ENCODE measurements around the gene BTN3A1.

The BTN3A1 gene

DNA sequence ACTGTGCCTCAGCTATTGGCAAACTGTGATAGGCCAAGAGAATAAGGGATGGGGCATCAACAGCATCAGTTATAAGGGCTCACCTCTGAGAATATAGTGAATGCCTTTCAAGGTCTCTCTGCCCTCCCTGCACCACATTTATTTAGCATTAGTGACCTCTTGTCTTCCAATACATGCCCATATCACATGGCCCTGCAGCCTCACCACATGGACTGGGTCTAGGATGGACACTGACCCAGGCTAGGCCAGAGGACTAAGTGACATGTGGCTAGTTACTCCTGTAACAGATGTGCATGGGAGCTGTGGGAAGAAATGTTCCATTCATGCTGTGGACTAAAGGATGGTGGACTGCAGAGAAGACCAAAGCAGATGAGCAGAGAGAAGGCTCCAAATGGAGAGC, 22.3 kb upstream of the BTN3A1 start:
- DNase-seq: no peak

DNA sequence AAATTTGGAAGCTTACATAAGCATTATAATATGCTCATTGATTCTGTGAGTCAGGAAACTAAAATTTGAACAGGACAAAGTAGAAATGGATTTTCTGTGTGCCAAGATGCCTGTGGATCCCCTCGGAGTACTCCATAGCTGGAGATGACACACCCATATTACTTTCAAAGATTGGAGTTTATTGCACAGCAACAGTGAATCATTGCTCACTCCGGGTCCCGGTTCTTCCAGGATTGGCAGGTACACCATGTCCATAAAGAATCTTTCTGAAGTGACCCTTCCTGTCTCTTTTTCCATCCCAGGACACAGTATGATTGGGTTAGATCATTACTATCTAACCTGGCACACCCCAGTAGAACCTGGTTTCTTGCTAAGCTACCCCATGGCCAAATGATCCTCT, 21.8 kb upstream of the BTN3A1 start:
- no peak for DNase-seq

DNA sequence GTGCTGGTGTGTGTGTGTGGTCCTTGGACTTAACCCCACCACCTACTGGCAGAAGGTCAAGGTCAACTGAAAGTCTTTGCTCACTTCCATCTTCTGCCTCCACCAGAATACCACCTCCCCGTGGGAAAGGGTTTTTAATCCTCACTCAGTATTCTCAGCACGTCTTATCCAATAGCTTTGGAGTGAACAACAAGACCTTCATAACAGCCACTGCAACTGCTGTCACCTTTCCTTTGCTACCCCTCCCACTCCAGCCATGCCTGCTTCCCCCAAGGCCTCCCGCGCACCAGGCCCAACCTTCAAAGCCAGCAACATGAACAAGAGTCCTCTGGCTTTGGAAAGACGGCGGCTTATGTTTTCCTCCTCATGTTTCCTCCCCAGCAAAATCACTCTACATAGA, 20.0 kb upstream of the BTN3A1 start:
- DNase-seq: no peak

DNA sequence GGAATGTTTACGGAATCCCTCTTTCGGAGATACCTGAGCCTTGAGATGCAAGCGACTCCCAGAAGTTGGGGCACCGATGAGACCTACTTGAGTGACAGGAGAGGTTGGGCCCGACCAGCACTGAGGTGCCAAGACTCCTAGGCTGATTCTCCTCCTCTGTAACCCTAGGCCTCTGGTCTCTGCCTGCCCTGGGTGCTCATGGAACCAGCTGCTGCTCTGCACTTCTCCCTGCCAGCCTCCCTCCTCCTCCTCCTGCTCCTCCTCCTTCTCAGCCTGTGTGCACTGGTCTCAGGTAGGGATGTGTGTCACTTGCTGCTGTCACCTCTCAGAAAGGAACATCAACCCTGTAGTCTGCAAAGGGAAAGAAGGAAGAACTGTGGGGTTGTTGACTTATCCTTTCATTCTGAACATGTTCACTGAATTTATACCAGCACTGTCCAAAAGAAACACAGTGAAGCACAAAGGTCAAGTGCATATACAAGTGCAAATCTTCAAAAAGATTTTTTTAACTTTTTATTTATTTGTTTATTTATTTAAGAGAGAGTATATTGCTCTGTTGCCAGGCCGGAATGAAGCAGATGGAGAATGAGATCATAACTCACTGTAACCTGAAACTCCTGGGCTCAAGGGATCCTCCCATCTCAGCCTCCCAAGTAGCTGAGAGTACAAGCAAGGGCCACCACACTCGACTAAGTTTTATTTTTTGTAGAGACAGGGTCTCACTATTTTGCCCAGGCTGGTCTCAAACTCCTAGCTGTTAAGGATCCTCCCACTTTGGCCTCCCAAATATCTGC, 18.3 kb upstream of the BTN3A1 start:
- DNase-seq: no peak

DNA sequence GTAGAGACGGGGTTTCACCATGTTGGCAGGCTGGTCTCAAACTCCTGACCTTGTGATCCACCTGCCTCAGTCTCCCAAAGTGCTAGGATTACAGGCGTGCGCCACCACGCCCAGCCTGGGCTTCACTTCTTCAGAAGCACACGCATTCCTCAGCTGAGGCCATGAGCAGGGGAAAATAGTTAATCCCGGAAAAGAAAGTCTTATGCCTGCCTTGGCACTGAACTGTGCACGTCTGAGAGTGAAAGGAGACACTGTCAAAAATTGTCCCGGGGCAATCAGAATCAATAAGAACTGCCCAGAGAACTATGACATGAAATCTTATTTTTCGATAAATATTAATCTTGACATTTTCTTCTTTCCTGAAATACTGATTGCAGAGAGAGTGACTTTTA, 16.3 kb upstream of the BTN3A1 start:
- no peak for DNase-seq

DNA sequence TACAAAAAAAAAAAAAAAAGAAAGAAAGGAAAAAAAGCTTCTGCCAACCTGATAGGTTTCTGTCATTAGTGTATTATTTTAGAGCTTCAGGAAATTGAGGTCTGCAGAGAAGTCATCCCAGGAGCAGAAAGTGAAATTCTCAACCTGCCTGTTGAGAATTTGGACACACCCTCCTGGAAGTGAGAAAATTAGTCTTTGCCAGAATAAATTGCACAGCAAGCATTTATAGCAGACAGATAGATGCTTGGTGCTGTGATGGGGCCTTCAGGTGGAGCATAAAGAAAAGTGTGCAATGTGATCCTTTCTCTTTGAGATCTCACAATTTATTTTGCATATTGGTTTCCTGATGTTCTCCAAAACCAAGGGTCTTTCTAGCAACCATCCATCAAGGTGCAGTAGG, 14.5 kb upstream of the BTN3A1 start:
- no peak for DNase-seq

DNA sequence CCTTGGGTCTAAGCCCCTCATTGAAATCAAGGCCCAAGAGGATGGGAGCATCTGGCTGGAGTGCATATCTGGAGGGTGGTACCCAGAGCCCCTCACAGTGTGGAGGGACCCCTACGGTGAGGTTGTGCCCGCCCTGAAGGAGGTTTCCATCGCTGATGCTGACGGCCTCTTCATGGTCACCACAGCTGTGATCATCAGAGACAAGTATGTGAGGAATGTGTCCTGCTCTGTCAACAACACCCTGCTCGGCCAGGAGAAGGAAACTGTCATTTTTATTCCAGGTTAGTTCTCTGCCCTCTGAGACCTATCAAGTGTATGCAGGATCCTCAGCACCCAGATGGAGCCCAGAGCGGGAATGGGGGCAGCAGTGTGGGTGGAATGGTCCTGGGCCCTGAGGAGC, 14.1 kb upstream of the BTN3A1 start:
- DNase-seq: no peak

DNA sequence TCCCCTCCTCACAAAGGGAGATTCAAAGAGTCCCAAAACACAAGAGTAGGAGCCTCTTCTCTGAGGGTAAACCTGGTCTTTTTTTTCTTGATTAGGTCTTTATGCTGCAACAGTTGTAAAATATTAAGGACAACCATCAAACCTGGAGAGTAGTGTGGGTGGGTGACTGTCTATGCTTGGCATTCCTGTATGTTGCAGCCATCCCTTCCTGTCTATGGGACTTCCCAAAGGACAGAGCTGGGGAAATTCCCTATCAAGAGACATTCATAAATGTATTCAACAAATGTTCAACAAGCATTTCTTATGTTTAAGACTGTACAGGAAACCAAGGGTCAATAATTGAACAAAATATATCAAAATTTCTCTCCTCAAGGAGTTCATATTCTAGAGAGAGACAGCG, 13.6 kb upstream of the BTN3A1 start:
- no peak for DNase-seq

DNA sequence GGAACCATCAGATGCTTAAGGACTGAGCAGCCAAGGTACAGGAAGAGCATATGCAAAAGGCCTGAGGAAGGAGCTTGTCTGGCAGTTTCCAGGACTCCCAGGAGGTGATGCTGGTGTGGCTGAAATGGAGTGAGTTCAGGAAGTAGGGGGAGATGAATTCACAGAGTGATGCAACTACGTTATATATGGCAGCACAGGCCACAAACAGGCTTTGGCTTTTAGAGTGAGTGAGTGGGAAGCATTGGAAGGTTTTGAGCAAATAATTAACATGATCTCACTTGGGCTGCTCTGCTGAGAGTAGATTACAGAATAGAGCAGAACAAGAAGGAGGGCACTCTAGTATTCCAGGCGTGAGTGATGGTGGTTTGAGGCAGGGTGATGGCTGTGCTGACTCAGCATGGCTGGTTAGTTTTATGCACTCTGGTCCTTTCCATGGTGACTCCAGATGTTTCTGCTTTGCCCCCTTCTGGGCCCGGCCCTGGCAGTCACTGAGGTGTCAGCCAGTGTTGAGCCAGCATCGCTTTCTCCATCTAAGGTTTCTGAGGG, 12.7 kb upstream of the BTN3A1 start:
- no peak for DNase-seq

DNA sequence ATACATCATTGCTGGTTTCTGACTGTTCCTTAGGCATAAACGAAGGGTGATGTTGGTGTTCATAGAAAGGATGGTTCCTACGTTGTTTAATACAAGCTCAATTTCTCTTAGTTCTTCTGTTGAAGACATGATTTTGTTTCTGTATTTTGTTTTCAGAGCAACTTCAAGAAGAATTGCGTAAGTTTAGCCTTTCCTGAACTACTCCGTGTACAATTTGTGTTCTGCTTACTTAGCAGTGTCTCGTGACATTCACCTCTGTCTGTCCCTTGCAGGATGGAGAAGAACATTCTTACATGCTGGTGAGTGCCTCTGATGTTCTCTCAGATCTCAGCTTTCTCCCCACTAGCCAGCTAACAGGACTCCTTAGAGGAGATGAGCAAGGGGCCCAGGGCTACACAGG, 11.5 kb upstream of the BTN3A1 start:
- no peak for DNase-seq

DNA sequence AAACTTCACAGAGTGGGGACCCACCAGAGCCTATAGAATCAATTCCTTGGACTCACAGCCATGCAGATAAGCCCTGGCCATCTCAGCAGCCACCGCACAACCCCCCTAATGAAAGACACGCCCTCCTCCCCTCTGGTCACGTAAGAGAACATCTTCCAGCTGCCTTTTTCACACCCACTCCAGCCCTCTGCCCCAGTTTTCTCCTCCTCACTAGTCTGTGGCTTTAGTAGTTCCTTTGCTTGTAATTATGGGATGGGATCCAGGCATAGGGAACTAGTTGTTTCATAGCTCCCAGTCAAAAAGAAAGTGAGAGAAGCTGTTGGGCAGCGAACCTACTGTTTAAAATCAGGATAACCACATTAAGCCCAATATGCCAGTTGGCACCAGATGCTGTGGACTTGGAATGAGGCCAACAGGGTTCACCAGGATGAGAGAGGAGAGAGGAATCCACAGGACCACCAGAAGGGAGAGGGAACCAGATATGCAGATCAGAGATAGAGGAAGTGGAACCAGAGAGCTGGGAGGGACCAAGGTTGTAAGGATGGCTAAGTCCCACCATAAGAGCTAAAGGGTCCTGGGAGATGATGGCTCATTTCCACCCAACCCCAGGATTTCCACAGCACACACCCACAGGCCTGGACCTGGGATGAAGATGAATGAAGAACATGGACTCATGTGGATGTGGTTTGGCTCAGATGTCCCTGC, 9.0 kb upstream of the BTN3A1 start:
- no peak for DNase-seq

DNA sequence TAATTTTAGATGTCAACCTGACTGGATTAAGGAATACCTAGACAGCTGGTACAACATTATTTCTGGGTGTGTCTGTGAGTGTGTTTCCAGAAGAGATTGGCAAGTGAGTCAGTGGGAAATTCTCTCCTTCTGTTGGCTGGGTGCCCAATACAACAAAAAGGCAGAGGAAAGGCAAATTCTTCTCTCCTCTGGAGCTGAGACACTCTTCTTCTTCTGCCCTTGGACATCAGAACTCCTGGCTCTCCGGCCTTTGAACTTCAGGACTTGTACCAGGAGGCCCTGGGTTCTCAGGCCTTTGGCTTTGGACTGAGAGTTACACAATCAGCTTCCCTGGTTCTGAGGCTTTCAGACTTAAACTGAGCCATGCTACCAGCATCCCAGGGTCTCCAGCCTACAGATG, 7.8 kb upstream of the BTN3A1 start:
- DNase-seq: no peak

DNA sequence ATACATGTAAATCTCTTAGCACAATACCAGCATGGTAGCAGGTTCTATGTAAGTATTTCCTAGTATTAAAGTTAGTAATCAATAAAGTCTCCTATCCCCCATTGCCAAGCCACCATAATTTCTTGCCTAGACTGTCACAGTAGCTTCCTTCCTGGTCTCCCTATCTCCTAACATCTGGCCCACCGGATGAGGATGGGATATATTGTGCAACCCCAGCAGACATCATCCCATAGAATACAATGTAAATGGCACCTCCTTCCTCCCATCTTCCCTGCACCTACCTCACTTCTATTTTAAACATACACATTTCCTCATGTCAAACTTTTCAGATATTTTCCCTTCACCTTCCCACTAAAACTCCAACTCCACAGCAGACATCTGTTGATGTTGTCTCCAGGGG, 3.5 kb upstream of the BTN3A1 start:
- DNase-seq: no peak

DNA sequence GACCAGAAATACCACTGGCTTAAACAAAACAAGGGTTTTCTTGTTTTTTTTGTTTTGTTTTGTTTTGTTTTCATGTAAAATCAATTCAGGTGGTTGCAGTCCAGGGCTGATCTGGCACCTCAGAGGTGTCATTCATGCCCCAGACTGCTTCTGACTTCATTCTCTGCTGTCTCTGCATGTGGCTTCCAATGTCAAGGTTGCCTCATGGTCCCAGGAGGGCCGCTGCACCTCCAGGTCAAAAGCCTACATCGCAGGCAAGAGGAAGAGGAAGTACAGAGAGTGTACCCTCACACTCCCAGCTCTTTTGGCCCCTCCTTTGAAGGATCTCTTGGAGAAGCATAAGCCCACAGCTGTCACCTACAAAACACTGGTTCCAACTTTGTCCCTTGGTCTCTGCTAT, 1.4 kb upstream of the BTN3A1 start:
- DNase-seq: no peak

DNA sequence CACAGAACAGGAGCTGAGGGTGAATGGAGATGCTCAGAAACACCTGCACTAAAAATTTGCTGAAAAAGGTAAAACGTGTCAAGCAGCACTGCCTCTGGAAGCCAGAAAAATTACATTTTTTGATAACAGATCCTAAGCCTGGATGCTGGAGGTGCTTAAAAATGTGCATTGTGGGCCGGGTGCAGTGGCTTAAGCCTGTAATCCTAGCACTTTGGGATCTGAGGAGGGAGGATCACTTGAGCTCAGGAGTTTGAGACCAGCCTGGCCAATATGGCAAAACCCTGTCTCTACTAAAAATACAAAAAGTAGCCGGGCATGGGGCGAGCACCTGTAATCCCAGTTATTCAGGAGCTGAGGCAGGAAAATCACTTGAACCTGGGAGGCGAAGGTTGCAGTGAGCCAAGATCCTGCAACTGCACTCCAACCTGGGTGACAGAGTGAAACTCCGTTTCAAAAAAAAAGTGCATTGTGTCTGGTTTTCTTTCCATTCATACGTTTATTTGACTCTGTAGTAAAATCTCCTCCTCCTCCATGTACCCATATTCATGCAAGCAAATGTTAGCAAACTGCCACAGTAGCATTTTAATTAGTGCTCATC, 587 bp upstream of the BTN3A1 start:
- DNase-seq: no peak

DNA sequence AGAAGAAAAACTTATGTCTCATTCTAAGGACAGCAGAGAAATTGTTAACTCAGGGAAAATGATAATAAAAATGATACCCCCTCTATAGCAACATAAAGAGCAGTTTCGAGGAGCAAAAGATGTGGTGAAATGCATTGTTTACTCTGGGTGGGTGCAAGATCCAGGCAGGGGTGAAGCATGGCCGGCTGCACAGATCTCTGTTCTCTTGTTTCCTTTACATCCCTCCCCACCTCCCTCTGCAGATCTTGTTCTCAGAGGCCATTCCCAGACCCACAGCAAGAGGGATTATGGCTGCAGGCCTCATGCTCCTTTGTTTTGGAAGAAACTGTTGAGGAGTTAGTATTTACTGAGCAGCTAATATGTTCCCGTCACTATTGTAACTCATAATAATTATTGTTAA, 1.8 kb downstream of the BTN3A1 start:
- DNase-seq: no peak

DNA sequence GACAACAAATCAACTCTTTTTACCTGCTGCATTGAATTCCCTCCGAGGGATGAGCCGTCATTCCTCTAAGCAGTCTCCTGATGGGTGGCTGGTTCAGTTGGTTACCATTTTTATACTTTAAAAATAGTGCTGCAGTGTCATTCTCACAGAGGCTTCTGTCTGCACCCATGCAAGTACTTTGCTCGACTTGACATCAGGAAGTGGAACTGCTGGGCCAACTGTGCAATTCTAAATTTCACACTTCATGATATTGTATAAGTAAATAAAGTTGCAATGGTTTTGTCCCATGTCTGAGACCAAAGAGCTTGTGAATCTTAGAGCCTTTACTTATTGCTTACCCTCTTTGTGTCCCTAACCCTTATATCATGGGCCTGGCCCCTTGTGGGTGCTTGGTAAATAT, 2.5 kb downstream of the BTN3A1 start:
- DNase-seq: no peak

DNA sequence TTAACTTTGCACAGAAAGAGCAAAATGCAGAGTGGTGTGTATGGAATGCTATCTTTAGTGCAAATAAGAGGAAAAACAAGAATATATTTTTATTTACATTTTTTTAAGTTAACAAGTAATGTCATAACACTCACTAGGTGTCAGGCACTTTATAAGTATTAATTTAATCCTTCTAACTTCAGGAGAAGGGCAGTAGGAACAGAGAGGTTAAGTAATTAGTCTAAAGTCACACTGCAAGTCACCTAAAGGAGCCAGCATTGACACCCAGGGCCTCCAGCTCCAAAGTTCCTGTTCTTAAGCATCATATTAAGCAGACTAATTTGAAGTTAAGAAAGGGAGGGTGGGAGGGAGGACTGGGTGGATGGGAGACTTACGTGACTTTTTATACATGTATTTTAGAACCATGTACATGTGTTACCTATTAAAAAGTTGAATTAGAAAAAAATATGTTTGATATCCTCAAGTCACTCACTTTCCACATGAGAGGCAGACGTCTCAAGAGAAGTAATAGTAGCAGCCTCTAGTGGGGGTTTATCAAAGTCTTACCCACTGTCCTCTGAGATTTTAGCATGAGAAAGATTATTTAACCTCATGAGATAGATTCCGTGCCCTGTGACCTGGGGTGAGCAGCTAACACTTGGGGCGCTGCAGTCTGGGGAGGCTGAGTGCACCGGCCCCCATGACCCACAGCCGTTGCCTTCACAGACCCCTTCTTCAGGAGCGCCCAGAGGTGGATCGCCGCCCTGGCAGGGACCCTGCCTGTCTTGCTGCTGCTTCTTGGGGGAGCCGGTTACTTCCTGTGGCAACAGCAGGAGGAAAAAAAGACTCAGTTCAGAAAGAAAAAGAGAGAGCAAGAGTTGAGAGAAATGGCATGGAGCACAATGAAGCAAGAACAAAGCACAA, 7.0 kb downstream of the BTN3A1 start:
- no peak for DNase-seq

DNA sequence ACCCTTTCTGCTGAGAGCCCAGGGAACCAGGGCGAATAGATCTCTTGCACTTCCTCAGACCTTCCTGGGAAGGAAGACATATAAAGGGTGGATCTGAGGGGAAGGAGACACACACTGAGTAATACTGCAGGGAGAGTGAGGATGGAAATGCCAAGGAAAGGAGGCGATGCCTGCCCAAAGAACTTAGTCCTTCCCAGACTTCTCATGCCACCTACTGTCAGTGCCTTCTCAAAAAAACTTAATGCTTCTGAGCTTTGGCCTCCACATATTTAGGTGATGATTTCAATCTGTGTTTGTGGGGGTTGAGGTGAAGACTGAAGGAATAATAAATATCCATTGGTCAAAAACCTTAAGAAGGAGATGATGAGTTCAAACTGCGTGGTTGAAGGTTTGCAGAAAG, 9.7 kb downstream of the BTN3A1 start:
- no peak for DNase-seq

DNA sequence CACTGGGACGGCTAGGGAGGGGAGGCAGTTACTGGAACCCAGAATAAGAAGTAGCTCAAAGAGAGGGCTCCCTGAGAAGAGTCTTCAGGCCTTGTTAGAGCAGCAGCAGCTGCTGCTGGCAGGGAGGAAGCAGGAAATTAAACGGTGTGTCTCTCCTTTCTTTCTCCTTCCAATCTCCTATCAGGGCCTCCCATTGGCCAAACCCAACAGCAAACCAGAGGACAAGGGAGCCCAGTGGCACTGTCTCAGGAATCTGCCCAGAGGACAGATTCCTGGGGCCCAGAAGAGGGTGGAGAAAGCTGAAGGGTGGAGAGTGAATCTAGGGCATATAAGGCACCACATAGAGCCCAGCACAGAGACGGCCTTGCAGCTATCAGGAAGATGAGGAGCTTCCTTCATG, 10.2 kb downstream of the BTN3A1 start:
- DNase-seq: no peak

DNA sequence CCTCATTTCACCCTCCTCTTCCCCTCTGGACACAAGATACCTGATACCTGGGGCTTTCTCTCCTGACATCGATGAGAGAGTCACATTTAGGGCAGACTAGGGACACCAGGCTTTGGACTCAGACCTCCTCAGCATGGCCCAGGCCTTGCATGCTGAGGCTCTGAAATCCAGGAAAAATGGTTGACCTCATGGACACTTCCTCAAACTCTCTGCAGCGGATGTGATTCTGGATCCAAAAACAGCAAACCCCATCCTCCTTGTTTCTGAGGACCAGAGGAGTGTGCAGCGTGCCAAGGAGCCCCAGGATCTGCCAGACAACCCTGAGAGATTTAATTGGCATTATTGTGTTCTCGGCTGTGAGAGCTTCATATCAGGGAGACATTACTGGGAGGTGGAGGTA, 10.9 kb downstream of the BTN3A1 start:
- no peak for DNase-seq

DNA sequence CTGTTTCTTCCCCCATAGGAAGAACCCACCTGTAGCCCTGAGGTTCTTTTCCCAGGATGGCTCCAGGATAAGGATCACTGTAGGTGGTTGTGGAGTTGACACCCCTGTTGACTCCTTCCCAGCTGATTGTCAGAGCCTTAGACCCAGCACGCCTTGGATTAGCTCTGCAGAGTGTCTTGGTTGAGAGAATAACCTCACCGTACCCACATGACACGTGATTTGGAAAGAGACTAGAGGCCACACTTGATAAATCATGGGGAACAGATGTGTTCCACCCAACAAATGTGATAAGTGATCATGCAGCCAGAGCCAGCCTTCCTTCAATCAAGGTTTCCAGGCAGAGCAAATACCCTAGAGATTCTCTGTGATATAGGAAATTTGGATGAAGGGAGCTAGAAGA, 12.2 kb downstream of the BTN3A1 start:
- no peak for DNase-seq

DNA sequence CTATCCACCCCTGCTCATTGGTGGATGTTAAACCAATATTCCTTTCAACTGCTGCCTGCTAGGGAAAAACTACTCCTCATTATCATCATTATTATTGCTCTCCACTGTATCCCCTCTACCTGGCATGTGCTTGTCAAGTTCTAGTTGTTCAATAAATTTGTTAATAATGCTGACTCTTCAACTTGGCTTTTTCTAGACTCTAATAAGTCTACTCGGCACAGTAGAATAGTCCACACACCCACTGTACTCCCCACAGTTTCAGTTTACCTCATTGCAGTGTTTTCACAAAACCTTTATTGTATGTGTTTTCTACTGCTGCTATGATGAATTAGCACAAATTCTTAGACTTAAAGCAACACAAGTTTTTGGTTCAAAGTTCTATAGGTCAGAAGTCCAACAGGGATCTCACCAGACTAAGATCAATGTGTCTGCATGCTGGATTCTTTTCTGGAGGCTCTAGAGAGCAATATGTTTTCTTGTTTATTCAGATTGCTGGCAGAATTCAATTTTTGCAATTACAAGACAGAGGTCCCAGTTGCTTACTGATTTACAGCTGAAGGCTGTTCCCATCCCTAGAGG, 13.1 kb downstream of the BTN3A1 start:
- DNase-seq: no peak

Data from activated CD4-positive, CD25-positive, alpha-beta regulatory T cell (primary cell).